Measurements from ENCODE around the gene VEPH1. TPM values are rescaled to one million over a fixed set of nuclear protein-coding genes. Genes with fewer than 3 reads are reported as not detected.
A peak's percentile ranks its signal among the peaks of the same experiment; 100 is the strongest.

Gene VEPH1
- total and polyA plus RNA-seq, 9 of the 15 experiments (the other 6 are each of a cell fraction or from before 2014, with no cell fraction given): 4.5 to 15.6 (median 5.8) TPM

DNA sequence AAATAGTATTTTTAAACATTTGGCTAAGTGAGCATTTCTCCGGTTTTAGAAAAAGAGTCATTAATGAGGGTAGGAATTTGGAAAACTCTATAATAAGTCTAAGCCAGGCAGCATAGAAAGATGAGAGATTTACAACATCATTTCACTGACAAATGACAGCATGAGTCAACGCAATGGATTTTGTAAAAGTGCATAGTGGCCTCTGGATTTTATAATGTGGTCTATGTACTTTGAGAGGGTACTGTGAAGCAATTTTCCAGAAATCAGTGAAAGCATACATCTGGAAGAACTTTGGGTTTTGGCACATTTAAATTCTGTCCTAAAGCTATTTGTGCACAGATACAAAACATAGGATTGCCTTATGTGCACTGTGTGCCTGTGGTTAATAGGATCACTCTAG, 212.4 kb downstream of the VEPH1 start:
- DNase-seq (ENCODE audit: extremely low read depth in 1 of 4, low spot score in 3 of 4): no peak
- H3K36me3 ChIP-seq (ENCODE audit: control insufficient read depth, insufficient read depth, low read length): no peaks in the 10 kb centered on the region
- intact Hi-C loops (cut with micrococcal nuclease) (no loop called here), in situ Hi-C loops (cut with MboI) (no loop called here)
- H3K4me3 ChIP-seq: no peak overlapping the region
- no peak for ATAC-seq
- 0 out of 5 replicates have a peak, but pooled peaks cover 0 to 3% of the 10 kb centered on the region in 2 experiments for H3K4me1 ChIP-seq (replicated peaks in 1 of 2; ENCODE audit: control insufficient read depth in 2 of 2, insufficient read depth in 2 of 2, low read length in 2 of 2)
- H3K9me1 ChIP-seq (ENCODE audit: control insufficient read depth, insufficient read depth, low read length): no peaks in the 10 kb centered on the region
- WGBS (ENCODE audit: insufficient coverage, low coverage, missing lambda C conversion rate): 6% methylated on average over 2 of the region's 2 CpGs
- no TSS peak for BruUV-seq (replicated peaks)
- TF ChIP-seq MEIS2 (IDR thresholded peaks at IDR 0.05; ENCODE audit: partially characterized antibody): peak; percentile 56
- no peak for TF ChIP-seq ZZZ3 (IDR thresholded peaks at IDR 0.05)
- no peak for TF ChIP-seq FIP1L1 (IDR thresholded peaks at IDR 0.05; ENCODE audit: low read depth, low read length, poor library complexity, severe bottlenecking)
- TF ChIP-seq ESRRB (CRISPR knock-in tag; IDR thresholded peaks at IDR 0.05; ENCODE audit: borderline replicate concordance): no peak
- TF ChIP-seq, protein P1, sequence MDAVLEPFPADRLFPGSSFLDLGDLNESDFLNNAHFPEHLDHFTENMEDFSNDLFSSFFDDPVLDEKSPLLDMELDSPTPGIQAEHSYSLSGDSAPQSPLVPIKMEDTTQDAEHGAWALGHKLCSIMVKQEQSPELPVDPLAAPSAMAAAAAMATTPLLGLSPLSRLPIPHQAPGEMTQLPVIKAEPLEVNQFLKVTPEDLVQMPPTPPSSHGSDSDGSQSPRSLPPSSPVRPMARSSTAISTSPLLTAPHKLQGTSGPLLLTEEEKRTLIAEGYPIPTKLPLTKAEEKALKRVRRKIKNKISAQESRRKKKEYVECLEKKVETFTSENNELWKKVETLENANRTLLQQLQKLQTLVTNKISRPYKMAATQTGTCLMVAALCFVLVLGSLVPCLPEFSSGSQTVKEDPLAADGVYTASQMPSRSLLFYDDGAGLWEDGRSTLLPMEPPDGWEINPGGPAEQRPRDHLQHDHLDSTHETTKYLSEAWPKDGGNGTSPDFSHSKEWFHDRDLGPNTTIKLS (IDR thresholded peaks at IDR 0.05; ENCODE audit: borderline replicate concordance, low read depth): no peak
- peak; percentile 18 for TF ChIP-seq RBM25 (IDR thresholded peaks at IDR 0.05; ENCODE audit: low read depth, low read length, severe bottlenecking)
- TF ChIP-seq MTA2 (IDR thresholded peaks at IDR 0.05; ENCODE audit: low read depth): no peak
- no peak for FAIRE-seq
- H3K27ac ChIP-seq (ENCODE audit: extremely low read depth, low read depth, low read length): no peak overlapping the region
- H3K9me3 ChIP-seq (replicated peaks; ENCODE audit: control insufficient read depth, insufficient read depth, low read depth, low read length): no peaks in the 10 kb centered on the region
- POLR2A ChIA-PET: interaction anchor here (1.6 kb wide), 1 partner anchor 8 kb away, joined by 4 read pairs; no protein-coding TSS in a partner anchor
- no peaks in the 10 kb centered on the region for H3K27me3 ChIP-seq (ENCODE audit: control insufficient read depth in 2 of 2, insufficient read depth in 2 of 2, low read length in 2 of 2)
- no peaks in the 10 kb centered on the region for H3K79me2 ChIP-seq (ENCODE audit: control insufficient read depth, insufficient read depth, low read length)
- H2AFZ ChIP-seq (ENCODE audit: low read depth, low read length): no peak overlapping the region
- H3K9ac ChIP-seq (ENCODE audit: insufficient read depth in 1 of 2, low read depth in 2 of 2, low read length in 2 of 2): no peak overlapping the region
- CTCF ChIA-PET (ENCODE audit: low intra/inter-chr PET ratio): no interaction called here
- no peaks in the 10 kb centered on the region for H4K20me1 ChIP-seq (replicated peaks; ENCODE audit: control insufficient read depth, insufficient read depth, low read length)
- no peak overlapping the region for H3K4me2 ChIP-seq (ENCODE audit: insufficient read depth, low read length)
